HG03097 (cell line): ENCODE results near the gene ZNF366.

Source experiments
- ATAC-seq: cut with Tn5 transposase; IDR thresholded peaks from one replicate; pipeline ENCODE4 v1.9.1; 2021; ENCODE audit not compliant: unreplicated experiment, low FRiP score

The ZNF366 gene

DNA sequence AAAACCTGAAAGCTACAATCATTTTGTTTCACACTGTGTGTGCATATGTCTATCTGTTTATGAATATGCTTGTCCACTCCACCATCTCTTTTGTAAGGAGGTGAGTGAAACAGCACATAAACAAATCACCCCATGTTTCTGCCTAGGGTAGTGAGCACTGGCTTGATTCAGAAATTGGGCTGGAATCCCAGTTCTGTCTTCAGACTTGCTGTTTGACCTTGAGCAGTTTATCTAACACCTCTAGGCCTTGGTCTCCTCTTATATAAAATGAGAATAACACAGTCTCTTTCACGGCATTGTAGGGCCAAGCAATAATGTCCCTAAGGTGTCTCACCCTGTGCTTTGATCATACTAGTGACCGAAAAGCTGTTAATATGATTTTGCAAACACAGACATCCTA lies 61.2 kb downstream of the ZNF366 start:
- no peak for ATAC-seq

DNA sequence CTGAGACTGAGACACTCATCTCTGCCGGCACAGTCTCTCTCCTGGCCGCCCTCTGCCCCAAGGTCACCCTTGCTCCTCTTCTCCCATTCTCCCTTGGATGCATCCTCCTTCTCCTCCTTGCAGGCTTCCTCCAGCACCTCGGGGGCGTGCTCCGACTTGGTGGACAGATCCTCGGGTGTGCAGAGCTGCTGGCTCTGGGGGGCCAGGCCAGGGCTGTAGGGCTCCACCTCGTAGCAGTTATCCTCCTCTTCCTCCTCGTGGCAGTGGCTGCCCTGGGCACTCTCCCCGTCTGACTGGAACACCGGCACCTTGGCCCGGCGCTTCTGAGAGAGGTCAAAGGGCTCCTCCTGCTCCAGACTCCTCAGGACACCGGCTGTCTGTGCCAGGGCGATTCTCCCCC lies 63.3 kb downstream of the ZNF366 start:
- ATAC-seq = no peak

DNA sequence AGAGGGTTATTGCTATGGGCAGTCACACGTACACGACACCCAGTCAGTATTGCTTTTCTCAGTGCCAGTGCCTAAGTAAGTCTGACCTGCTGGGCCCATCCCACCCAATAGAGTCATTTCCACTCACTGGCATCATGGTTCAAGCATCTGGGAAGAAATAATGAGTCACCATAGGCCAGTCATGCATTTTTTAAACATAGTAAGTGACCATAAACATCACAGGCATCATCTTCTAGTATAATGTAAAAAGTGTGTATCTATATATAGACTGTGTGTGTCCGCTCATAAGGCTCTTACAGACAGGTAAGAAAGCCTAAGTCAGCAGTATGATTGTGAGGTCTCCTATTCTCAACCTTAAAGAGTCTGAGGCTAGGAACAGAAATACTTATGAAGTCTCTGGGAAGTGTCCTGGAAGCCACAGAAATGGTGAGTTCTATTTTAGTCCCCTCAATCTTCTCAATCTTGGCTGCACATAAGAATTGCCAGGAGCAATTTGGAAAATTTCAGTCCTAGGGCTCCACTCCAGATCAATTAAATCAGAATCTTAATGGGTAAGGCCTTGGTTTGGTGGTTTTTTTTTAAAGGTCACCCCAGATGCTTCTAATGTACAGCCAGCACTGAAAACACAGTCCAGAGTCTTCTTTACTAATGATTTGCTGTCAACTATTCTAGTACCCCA lies 65.2 kb downstream of the ZNF366 start:
- ATAC-seq = no peak

DNA sequence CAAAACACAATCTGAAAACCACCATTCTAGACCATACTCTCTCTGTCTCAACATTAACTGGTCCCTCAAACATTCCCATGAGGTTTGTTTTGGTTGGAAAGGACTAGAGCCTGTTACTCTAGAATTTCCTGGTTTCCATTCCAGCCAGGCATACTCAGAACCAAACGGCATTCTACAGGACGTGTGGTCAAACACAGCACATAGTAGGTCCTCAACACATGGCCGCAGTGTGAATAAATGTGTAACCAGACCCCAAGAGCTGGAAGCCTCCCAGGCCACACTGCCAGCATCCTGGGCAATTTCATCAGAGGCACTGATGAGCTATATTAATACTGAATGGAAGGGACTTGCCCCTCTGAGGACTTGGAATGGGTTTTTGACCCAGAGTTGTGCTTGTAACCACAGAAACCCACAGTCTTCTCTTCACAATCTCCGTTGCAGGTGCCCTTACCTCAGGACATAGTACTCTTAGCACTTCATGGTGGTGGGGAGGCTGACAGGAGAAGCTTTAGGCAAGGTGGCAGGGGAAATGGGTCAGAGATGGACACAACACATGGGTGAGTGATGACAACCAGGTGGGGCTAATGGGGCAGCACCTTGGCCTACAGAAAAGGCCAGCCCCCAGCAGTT lies 66.0 kb downstream of the ZNF366 start:
- no peak for ATAC-seq

DNA sequence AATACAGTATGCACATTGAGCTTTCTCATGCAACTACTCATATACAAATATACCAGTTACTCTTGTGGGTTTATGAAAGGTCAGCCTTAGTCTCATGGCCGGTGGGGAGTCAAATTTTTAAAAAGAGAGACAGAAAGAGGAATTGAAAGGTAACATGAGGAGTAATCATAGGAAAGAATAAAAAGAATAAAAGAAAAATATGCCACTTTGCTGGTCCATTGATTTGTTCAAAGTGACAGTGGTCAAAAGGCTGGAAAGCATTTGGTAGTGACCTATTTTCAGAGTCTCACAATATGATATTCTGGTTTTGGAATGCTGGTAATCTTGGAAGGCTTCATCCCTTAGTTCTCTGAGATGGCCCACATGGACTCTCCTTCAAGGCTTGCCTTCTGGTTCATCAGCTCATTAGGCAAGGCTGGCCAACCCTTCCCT lies 67.0 kb downstream of the ZNF366 start:
- no peak for ATAC-seq

DNA sequence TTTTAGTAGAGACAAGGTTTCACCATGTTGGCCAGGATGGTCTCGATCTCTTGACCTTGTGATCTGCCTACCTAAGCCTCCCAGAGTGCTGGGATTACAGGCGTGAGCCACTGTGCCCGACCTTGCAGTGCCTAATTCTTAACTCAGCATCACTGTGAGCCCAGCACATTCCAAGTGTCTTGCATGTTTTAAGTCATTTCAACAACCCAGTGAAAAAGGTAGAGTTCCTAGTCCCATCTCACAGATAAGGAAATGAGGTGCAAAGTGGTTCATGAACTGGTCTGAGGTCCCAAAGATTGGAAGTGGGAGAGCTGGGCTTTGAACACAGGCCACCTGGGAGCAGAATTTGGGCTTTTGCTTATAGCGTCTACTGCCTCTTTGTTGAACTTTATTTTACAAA lies 68.0 kb downstream of the ZNF366 start:
- no peak for ATAC-seq

DNA sequence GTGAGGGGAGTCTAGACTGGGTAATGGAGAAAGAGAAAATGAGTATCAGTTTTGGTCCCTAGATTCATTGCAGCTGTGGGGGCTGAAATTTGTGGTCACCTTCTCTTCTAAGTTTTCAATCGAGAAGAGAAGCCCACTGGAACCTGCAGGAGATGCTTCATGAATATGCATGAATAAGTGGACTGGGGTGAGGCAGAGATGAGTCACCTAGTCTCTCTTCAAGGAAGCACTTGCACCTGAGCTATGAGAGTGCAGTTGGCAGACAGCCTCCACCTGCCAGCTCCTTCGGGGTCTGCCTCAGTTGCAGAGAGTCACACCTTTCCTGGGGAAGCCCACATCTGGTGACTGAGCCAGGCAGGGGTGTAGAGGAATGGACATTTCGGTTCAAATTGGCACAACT lies 69.1 kb downstream of the ZNF366 start:
- no peak for ATAC-seq

DNA sequence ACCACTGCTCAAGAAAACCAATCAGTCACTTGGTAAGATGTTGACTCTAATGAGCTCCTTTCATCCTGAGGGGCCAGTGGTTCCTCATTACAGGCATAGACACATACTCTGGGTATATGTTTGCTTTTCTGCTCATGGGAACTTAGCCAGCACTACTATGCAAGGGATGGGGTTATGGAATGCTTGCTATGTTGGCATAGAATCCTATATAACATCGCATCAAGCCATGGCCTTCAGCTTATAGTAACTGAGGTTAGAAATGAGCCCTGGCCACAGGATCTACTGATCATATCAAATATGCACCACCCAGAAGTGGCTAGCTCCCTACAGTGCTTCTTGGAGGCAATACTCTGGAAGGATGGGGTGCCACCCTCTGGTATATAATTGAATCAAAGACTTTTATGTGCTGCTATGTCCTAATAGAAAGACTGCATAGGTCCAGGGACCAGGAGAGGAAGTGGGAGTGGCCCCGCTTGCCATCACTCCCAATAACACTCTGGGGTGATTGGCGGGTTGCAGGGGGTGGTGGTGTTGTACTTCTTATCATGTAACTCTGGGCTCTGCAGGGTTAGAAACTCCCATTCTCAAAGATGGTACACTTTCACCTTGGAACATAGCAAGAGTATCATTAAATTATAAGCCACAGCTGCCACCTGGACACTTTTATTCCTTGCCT lies 70.3 kb downstream of the ZNF366 start:
- no peak for ATAC-seq

DNA sequence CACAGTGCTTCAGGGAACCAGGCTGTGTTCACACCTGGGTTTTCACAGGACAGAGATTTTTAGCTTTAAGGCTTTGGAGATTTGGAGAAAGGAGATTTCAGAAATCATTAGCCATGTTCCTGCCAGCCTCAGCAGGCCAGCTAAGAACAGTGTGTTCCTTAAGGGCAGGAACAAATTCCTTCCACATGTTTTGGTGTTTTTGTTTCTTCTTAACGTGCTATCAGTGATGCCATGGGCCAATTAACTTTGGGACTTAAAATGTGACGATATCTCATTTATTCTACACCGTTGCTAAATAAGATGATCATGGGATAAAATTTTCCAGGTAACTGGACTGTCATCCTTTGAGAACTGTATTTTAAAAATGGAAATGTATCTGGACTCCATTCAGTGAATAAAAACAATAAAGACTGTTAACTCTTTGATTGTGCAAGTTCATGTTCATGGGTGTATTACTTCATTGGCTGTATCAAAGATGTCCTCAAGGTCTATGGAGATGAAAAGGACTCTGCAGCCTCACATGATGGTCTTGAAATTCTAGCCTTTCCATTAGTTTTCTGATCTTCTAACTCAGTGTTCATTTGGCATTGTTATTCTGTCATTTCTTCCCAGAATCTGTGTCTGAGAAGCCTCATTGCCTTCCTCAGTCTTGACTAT lies 72.3 kb downstream of the ZNF366 start:
- no peak for ATAC-seq

DNA sequence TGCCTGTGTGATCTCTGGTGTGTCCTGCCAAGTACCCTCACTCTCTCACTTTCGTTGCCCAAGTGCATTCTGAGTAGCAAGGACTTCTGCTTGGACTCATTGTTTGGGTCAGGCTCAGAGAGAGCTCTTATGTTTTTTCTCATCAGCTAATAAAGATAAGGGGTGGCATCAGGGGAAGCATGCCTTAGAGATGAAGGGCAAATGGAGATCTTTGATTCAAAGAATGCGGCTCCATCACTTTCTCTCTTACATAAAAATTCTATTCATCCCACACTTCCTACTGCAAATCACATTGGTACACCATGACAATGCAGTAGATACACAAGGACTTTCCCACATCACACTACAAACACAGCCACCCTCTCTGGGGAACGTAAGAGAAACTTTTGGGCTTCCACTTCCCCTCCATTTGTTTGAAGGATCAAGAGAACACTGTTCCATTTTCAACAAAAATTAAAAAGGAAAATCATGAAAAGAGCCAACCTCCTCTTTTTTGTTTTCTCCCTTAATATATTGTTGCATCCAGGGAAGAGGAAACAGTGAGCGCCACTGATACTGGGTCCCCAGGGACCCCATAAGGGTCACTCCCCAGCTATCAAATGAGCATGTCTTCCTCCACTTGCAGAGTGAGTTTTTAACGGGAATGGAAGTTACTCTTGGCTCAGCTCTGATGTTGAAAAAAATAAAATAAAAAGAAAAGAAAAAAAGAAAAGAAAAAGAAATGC lies 73.0 kb downstream of the ZNF366 start:
- ATAC-seq = no peak

DNA sequence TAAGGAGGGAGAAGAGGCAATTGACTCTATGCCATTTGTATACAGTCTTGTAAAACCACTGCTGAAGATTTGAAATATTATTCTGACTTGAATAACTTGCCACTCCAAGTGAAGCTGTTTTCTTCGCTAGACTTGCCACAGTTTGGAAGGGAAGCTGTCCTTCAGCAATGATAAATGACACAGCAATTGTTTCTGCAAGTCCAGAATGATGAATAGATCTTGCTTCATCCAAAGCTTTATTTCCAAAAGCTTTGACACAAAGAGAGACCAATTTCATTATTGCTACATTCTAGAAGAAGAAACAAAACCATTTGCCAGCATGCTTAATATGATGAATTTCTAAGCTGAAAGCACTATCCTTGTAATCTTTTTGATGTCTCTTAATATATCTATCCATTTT lies 73.7 kb downstream of the ZNF366 start:
- ATAC-seq = no peak

DNA sequence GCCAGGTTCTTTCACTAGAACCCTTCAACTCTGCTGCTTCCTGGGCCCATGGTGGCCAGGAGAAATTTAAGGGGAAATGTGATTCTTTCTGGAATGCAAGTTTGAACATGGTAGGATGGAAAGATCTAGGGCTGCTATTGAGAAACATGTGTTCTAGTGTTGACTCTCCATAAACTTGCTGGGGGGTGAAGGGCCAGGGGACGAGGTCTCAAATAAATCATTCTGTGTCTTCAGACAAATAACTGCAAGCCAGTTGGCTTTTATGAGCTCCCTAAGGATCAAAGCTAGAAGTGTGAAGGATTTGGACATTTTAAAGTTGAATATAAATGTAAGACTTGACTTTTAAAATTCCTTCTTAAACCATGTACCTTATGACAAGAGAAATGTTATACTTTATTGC lies 78.5 kb downstream of the ZNF366 start:
- no peak for ATAC-seq

DNA sequence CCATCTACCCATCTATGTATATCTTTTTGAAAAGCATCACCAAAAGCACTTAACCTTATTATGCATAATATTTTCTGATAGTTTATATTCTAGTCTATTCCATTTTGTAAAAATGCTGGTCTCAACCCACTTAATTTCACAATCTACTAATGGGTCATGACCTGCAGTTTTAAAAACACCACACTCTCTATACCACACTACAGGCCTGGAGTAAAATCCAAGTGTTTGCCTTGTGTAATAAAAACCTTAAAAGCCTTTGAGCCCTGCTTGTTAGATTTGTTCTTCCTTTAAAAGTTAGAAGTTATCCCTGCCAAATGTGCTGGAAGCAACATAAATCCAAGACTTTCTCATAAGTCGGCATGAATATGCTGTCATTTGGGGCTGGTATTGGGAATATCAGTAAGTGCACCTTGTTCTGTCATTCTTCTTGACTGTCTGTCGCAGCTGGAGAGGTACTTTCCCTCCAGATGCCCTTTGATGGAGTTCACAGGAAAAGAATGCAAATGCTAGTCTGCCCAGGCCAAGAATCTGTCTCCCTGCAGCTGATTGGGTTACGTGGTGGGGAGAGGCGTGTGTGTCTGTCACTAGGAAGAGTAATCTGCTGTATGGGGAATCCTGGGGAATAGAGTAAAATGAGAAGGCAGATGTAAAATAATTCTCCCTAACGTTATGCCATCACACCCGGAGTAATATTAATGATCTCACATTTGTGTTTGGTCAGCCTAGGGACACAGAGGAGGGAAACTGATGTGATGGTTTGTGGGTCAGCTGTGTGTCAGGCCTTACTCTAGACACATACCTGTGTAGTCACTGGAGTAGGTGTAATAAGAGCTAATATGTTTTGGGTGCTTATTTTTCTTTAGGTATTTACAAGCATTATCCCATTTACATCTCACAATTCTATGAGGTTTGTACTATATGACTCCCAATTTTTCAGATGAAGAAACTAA lies 79.4 kb downstream of the ZNF366 start:
- ATAC-seq = no peak

DNA sequence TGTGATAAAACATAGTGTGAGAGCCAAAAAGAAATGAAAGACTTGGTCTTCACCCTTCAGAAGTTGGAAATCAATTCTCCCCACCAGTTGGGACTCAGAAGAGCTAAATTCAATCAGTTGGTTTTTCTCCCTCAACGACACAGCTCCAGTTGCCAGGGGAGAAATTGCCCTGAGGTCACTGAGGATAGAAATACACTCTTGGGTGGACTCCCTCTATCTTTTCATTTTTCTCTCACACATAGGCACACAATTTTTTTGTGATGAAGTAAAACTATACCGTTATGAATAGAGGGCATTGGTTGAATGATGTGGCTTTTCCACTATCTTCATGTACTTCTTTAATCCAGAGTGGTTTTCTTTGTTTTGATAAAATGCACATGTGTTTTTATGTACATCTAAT lies 80.2 kb downstream of the ZNF366 start:
- no peak for ATAC-seq

DNA sequence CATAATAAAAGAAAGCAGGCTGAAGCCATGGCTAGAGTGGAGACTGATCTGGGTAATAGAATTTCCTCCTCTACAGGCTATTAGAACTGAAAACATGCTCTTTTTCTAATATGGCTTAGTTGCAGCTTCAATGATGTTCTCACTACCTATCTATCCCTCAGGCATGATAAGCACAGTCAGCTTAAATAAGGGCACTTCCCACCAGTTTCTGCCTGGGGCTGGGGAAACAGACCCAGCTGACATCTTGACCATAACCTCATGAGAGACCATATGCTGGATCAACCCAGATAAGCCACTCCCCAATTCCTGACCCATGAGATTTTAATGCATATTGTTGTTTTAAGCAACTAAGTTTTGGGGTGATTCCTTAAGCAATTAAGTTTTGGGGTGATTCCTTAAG lies 81.2 kb downstream of the ZNF366 start:
- ATAC-seq = no peak

DNA sequence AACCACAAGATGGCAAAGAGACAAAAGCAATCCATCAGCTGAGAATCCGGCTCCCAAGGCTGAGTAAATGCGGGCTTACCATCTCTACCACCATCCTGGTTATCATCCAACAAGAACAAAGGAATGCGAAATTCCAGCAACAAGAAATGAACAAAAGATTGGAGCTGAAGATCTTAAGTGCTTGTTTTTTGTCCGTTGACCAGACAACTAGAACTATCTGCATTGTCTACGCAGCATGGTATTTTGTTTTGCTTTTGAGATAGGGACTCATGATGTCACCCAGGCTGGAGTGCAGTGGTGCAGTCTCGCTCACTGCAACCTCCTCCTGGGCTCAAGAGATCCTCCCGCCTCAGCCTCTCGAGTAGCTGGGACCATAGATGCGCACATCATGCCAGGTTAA lies 88.9 kb downstream of the ZNF366 start:
- ATAC-seq = no peak

DNA sequence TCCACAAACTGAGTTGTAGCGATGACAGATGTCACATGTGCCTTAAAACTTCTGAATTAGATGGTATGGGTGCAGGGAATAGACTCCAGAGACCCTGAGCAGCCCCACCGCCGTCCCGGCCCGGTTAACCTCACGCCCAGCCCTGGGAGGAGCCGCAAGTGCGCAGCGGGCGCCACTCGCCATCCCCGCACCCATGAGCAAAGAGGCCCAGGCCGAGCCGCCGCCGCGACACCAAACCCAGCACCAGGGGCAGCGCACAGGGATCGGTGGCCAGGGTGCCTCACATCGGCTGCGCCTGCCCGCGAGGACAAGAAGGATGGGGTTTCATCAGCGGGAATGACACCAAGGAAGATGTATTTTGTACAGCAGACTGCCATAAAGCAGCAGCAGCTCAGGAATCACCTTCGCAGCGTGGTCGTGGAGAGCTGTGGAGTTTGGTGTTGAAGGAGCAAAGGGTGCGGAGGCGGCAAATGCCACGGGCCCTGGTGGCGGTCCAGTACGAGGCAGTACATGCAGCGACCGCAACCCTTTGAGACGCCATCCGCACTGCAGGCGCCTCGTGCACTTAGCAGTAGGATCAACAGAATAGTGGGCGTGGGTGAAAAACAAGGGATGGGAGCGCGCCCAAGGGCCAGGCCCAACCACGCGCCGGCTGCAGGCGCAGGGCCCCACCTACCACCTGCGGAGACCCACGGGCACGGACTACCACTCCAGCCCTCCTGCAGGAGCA lies 89.7 kb downstream of the ZNF366 start:
- no peak for ATAC-seq

DNA sequence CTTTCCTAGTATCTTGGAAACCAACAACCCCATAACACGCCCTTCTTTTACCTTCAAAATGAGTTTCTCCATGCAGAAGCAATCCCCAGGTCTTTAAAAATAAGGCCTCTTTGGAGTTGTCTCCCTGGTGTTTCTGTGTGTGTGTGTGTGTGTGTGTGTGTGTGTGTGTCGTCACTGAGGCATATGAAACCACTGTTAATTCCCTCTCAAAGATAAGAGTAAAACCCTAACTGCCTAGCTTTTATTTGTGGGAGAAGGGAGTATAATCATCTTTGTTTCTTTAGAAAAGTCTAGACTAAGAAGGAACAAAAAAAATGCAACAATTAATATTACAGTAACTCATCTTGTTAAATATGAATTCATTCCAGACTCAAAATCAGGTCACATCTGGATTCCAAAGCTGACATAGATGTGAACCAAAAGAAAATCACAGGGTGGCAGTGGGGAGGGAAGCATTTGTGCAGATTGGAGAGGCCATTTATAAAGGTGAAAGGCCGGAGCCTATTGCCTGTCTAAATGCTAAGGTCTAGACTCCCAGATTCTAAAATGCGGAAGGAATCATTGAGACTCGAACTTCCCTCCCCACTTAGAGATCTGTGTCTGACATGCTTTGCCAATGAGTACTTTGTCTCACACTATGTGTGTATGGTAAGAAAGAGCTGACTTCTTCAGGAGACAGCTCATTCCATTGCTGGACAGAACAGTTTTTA lies 91.4 kb downstream of the ZNF366 start:
- no peak for ATAC-seq
